Stimulated activated CD4-positive, alpha-beta T cell treated with anti-CD3 and anti-CD28 coated beads, TNF-alpha, amount 100 ng/mL, for 48 hours (primary cell): ENCODE data around the gene HOTAIR.
A peak's percentile ranks its signal among the peaks of the same experiment; 100 is the strongest.

Source experiments
- DNase-seq, 3 donors: peaks; one replicate each; pipeline ENCODE4 v3.0.0-alpha.2; 2020; ENCODE audit warnings: low read depth in 3 of 3

The HOTAIR gene

GRCh38 chr12:53988541-53989226 lies 13.9 kb upstream of the HOTAIR start:
- no peak for DNase-seq

- DNase-seq: no peak
These were observed 13.1 kb upstream of the HOTAIR start for GRCh38 chr12:53987787-53988230.

GRCh38 chr12:53986686-53987483 lies 12.1 kb upstream of the HOTAIR start:
- no peak for DNase-seq

GRCh38 chr12:53985994-53986685 lies 11.4 kb upstream of the HOTAIR start:
- no peak for DNase-seq

GRCh38 chr12:53985692-53985993 lies 10.9 kb upstream of the HOTAIR start:
- no peak for DNase-seq

GRCh38 chr12:53984901-53985691 lies 10.3 kb upstream of the HOTAIR start, which contains the start of gene HOXC10:
Gene HOXC10 (plus strand): TSS chr12:53985146. CDS start chr12:53985260, 114 bp downstream.
- peak; percentile 80 to 90 (median 82) for DNase-seq

GRCh38 chr12:53983950-53984572 lies 9.3 kb upstream of the HOTAIR start:
- no peak for DNase-seq

GRCh38 chr12:53983568-53983949 lies 8.8 kb upstream of the HOTAIR start:
- DNase-seq: no peak

- DNase-seq: no peak
These were observed 8.2 kb upstream of the HOTAIR start for GRCh38 chr12:53982648-53983567.

GRCh38 chr12:53981634-53982565 lies 7.1 kb upstream of the HOTAIR start:
- no peak for DNase-seq

- DNase-seq: no peak
These were observed 6.2 kb upstream of the HOTAIR start for GRCh38 chr12:53980802-53981496.

- DNase-seq: no peak
These were observed 5.5 kb upstream of the HOTAIR start for GRCh38 chr12:53980104-53980801.

GRCh38 chr12:53978477-53979356 lies 4.0 kb upstream of the HOTAIR start:
- DNase-seq: no peak

GRCh38 chr12:53977596-53978445 lies 3.1 kb upstream of the HOTAIR start:
- no peak for DNase-seq

GRCh38 chr12:53976823-53977595 lies 2.3 kb upstream of the HOTAIR start:
- DNase-seq: no peak
